ENCODE measurements around the gene EMD.

DNA sequence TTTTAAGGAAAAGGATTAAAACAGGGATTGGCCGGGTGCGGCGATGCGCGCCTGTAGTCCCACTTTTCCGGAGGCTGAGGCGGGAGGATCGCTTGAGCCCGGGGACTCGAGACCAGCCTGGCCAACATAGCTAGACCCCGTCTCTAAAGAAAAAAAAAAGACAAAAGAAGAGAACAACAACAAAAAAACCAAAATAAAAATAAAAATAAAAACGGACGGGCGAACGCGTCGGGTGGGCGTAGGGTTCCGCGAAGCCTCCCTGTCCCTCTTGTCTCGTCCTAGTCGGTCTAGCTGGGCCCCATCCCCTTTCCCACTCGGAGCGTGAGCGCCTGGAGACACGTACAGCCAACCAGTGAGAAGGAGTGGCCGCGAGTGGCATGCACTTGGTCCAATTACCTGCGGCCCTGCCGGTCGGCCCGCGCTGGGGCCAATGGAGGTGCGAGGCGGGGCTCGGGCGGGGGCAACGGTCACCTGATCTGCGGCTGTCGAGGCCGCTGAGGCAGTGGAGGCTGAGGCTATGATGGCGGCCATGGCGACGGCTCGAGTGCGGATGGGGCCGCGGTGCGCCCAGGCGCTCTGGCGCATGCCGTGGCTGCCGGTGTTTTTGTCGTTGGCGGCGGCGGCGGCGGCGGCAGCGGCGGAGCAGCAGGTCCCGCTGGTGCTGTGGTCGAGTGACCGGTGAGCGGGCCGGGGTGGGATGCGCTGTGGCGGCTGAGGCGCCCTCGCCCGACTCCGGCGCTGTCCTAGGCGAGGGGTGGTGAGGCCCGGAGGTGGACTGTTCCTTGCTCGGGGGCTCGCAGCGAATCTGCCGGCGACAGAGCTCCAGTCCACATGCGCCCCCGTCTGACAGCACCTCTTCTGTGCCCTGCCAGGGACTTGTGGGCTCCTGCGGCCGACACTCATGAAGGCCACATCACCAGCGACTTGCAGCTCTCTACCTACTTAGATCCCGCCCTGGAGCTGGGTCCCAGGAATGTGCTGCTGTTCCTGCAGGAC, 49.4 kb downstream of the EMD start, which contains the start of gene ATP6AP1:
- TF ChIP-seq, protein P1, sequence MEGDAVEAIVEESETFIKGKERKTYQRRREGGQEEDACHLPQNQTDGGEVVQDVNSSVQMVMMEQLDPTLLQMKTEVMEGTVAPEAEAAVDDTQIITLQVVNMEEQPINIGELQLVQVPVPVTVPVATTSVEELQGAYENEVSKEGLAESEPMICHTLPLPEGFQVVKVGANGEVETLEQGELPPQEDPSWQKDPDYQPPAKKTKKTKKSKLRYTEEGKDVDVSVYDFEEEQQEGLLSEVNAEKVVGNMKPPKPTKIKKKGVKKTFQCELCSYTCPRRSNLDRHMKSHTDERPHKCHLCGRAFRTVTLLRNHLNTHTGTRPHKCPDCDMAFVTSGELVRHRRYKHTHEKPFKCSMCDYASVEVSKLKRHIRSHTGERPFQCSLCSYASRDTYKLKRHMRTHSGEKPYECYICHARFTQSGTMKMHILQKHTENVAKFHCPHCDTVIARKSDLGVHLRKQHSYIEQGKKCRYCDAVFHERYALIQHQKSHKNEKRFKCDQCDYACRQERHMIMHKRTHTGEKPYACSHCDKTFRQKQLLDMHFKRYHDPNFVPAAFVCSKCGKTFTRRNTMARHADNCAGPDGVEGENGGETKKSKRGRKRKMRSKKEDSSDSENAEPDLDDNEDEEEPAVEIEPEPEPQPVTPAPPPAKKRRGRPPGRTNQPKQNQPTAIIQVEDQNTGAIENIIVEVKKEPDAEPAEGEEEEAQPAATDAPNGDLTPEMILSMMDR (IDR thresholded peaks at IDR 0.05): no peak
- peak; percentile 66 to 84 (median 79) for TF ChIP-seq POLR2AphosphoS5 (IDR thresholded peaks at IDR 0.05)
